IMR-90 (cell line): Measurements from ENCODE around the gene EED. TPM values are rescaled to one million over a fixed set of nuclear protein-coding genes. Genes with fewer than 3 reads are reported as not detected.

ENCODE experiments used
- ATAC-seq: fragments of 200-7000 bp; cut with Tn5 transposase; 2 replicates; pipeline ENCODE4 v1.9.1; 2020; ENCODE audit warnings: low read depth, mild to moderate bottlenecking, moderate library complexity
- BruUV-seq: library from RNA; stranded (reverse); fragments of 400-500 nt; replicated peaks from 2 replicates; lab custom pipeline; 2021; lab: Mats Ljungman, UMichigan
- CTCF ChIA-PET: fragments of 300-600 bp; formaldehyde crosslinking; extraction: SDS; loops from one replicate; lab custom pipeline; 2021; ENCODE audit warnings: antibody characterized with exemption; lab: Yijun Ruan, JAX
- POLR2A ChIA-PET: fragments of 300-600 bp; sonication (Branson Sonifier 250); formaldehyde crosslinking; loops from one replicate; lab custom pipeline; 2022; ENCODE audit warnings: antibody characterized with exemption; ENCODE audit not compliant: unreplicated experiment; lab: Charles Lee
- DNase-seq: peaks from one replicate; pipeline ENCODE4 v3.0.0; 2013
- H2AFZ ChIP-seq: replicated peaks from 2 replicates; pipeline ENCODE3; 2013; ENCODE audit warnings: low read length, mild to moderate bottlenecking; ENCODE audit not compliant: poor library complexity
- H2AK5ac ChIP-seq: 2 replicates; pipeline ENCODE4 v1.6.1; 2013; ENCODE audit warnings: low read depth, low read length, inconsistent platforms
- H2AK9ac ChIP-seq: replicated peaks from 2 replicates; pipeline ENCODE3; 2013; ENCODE audit warnings: mild to moderate bottlenecking, low read depth, low read length, moderate library complexity; ENCODE audit not compliant: poor library complexity
- H2BK120ac ChIP-seq: 2 replicates; pipeline ENCODE4 v1.6.1; 2013; ENCODE audit warnings: low read depth, low read length, inconsistent platforms
- H2BK15ac ChIP-seq: 3 replicates; pipeline ENCODE4 v1.6.1; 2013; ENCODE audit warnings: low read depth, low read length, inconsistent platforms
- H2BK20ac ChIP-seq: 2 replicates; pipeline ENCODE4 v1.6.1; 2013; ENCODE audit warnings: low read depth, mild to moderate bottlenecking, inconsistent platforms, low read length, moderate library complexity
- H2BK5ac ChIP-seq: 2 replicates; pipeline ENCODE4 v1.6.1; 2013; ENCODE audit warnings: mild to moderate bottlenecking, low read depth, low read length, inconsistent platforms; ENCODE audit not compliant: poor library complexity, severe bottlenecking
- H3K14ac ChIP-seq: replicated peaks from 2 replicates; pipeline ENCODE4 v1.6.1; 2013; ENCODE audit warnings: low read depth, low read length, inconsistent platforms
- H3K18ac ChIP-seq: 2 replicates; pipeline ENCODE4 v1.6.1; 2013; ENCODE audit warnings: low read depth, low read length, control low read depth
- H3K23ac ChIP-seq: 2 replicates; pipeline ENCODE4 v1.6.1; 2013; ENCODE audit warnings: low read depth, low read length, inconsistent platforms
- H3K27ac ChIP-seq: 2 replicates; pipeline ENCODE4 v1.5.1; 2013; ENCODE audit warnings: mild to moderate bottlenecking, control low read depth, low read length; ENCODE audit not compliant: insufficient read depth
- H3K27me3 ChIP-seq: 2 replicates; pipeline ENCODE4 v1.6.1; 2013; ENCODE audit warnings: low read length; ENCODE audit not compliant: control insufficient read depth, insufficient read depth
- H3K36me3 ChIP-seq: 2 replicates; pipeline ENCODE4 v1.6.1; 2013; ENCODE audit warnings: low read length, mixed read lengths; ENCODE audit not compliant: control insufficient read depth, insufficient read depth
- H3K4ac ChIP-seq: 2 replicates; pipeline ENCODE4 v1.6.1; 2013; ENCODE audit warnings: low read depth, low read length, inconsistent platforms
- H3K4me1 ChIP-seq: 2 replicates; pipeline ENCODE4 v1.6.1; 2013; ENCODE audit warnings: low read length, mixed read lengths; ENCODE audit not compliant: control insufficient read depth, insufficient read depth
- H3K4me2 ChIP-seq: 2 replicates; pipeline ENCODE4 v1.6.1; 2013; ENCODE audit warnings: low read depth, mild to moderate bottlenecking, control low read depth, low read length, moderate library complexity
- H3K4me3 ChIP-seq: 2 replicates; pipeline ENCODE4 v1.5.1; 2013; ENCODE audit warnings: low read depth, mild to moderate bottlenecking, control low read depth, low read length, moderate library complexity; ENCODE audit not compliant: insufficient read depth
- H3K56ac ChIP-seq: 2 replicates; pipeline ENCODE4 v1.6.1; 2013; ENCODE audit warnings: low read length, inconsistent platforms; ENCODE audit not compliant: insufficient read depth; ENCODE audit errors: extremely low read depth
- H3K79me1 ChIP-seq, 2 experiments: 2 replicates each; pipeline ENCODE4 v1.6.1; 2013; ENCODE audit warnings: low read length in 2 of 2, inconsistent platforms in 1 of 2, low read depth in 1 of 2
- H3K9ac ChIP-seq: 2 replicates; pipeline ENCODE4 v1.6.1; 2013; ENCODE audit warnings: low read depth, low read length, control low read depth
- H3K9me1 ChIP-seq: 2 replicates; pipeline ENCODE4 v1.6.1; 2013; ENCODE audit warnings: low read length, inconsistent platforms; ENCODE audit not compliant: insufficient read depth
- H3K9me3 ChIP-seq: 2 replicates; pipeline ENCODE4 v1.6.1; 2013; ENCODE audit warnings: low read length; ENCODE audit not compliant: control insufficient read depth, insufficient read depth
- H4K20me1 ChIP-seq: 2 replicates; pipeline ENCODE4 v1.6.1; 2013; ENCODE audit warnings: low read length, inconsistent platforms; ENCODE audit not compliant: insufficient read depth
- H4K5ac ChIP-seq: 2 replicates; pipeline ENCODE4 v1.6.1; 2013; ENCODE audit warnings: mild to moderate bottlenecking, low read depth, low read length, control low read depth
- H4K8ac ChIP-seq, 2 experiments: 2 replicates each; pipeline ENCODE4 v1.6.1; 2013; ENCODE audit warnings: low read depth in 2 of 2, low read length in 2 of 2, control low read depth in 1 of 2, inconsistent platforms in 1 of 2
- H4K91ac ChIP-seq: 2 replicates; pipeline ENCODE4 v1.6.1; 2013; ENCODE audit warnings: low read depth, low read length, inconsistent platforms; ENCODE audit not compliant: insufficient read depth
- BHLHE40 ChIP-seq: fragments of 150-350 bp; IDR thresholded peaks from 2 replicates; pipeline ENCODE4 v1.6.1; 2016; ENCODE audit warnings: mild to moderate bottlenecking, low read depth, low read length
- CEBPB ChIP-seq: IDR thresholded peaks from 2 replicates; pipeline ENCODE4 v1.6.1; 2012; ENCODE audit warnings: low read depth, low read length, improper control_type of control experiment
- CHD1 ChIP-seq: IDR thresholded peaks from 2 replicates; pipeline ENCODE4 v1.6.1; 2012; ENCODE audit warnings: low read depth, low read length, improper control_type of control experiment
- CTCF ChIP-seq: conservative IDR thresholded peaks from 2 replicates; pipeline ENCODE4 v1.5.1; 2012; ENCODE audit warnings: mild to moderate bottlenecking, low read depth, low read length, improper control_type of control experiment
- ELK1 ChIP-seq: fragments of 150-350 bp; IDR thresholded peaks from 2 replicates; pipeline ENCODE4 v1.6.1; 2016; ENCODE audit warnings: low read depth, mild to moderate bottlenecking, low read length, moderate library complexity, borderline replicate concordance
- FOS ChIP-seq: fragments of 150-350 bp; IDR thresholded peaks from 2 replicates; pipeline ENCODE4 v1.6.1; 2016; ENCODE audit warnings: low read depth, low read length
- MAFK ChIP-seq: IDR thresholded peaks from 2 replicates; pipeline ENCODE4 v1.6.1; 2012; ENCODE audit warnings: low read depth, low read length, improper control_type of control experiment
- MAZ ChIP-seq: IDR thresholded peaks from 2 replicates; pipeline ENCODE4 v1.6.1; 2012; ENCODE audit warnings: low read depth, mild to moderate bottlenecking, low read length, improper control_type of control experiment, moderate library complexity, borderline replicate concordance
- MXI1 ChIP-seq: IDR thresholded peaks from 2 replicates; pipeline ENCODE4 v1.6.1; 2012; ENCODE audit warnings: low read depth, mild to moderate bottlenecking, low read length, moderate library complexity, borderline replicate concordance
- NFE2L2 ChIP-seq: fragments of 150-350 bp; IDR thresholded peaks from 2 replicates; pipeline ENCODE4 v1.6.1; 2016; ENCODE audit warnings: low read depth, mild to moderate bottlenecking, low read length
- POLR2A ChIP-seq: IDR thresholded peaks from 2 replicates; pipeline ENCODE4 v1.6.1; 2012; ENCODE audit warnings: mild to moderate bottlenecking, low read depth, low read length
- RAD21 ChIP-seq: IDR thresholded peaks from 2 replicates; pipeline ENCODE4 v1.6.1; 2012; ENCODE audit warnings: low read length, improper control_type of control experiment
- RCOR1 ChIP-seq: IDR thresholded peaks from 2 replicates; pipeline ENCODE4 v1.6.1; 2012; ENCODE audit warnings: mild to moderate bottlenecking, low read length, improper control_type of control experiment; ENCODE audit not compliant: insufficient replicate concordance
- RFX5 ChIP-seq: IDR thresholded peaks from 2 replicates; pipeline ENCODE4 v1.8.0; 2012; ENCODE audit warnings: low read depth, mild to moderate bottlenecking, low read length, moderate library complexity
- SMC3 ChIP-seq: fragments of 150-350 bp; IDR thresholded peaks from 2 replicates; pipeline ENCODE4 v1.6.1; 2016; ENCODE audit warnings: low read depth, mild to moderate bottlenecking, antibody characterized with exemption, low read length, moderate library complexity
- USF2 ChIP-seq: fragments of 150-350 bp; IDR thresholded peaks from 2 replicates; pipeline ENCODE4 v1.6.1; 2017; ENCODE audit warnings: mild to moderate bottlenecking, antibody characterized with exemption, low read length, low read depth
- WGBS, 2 experiments: methylation state at CpG; one replicate each; pipeline versions ENCODE4 v1.1.5 to v1.1.7; 2013; ENCODE audit warnings: missing lambda C conversion rate in 2 of 2; ENCODE audit not compliant: insufficient read length in 1 of 2; ENCODE audit errors: extremely low coverage in 2 of 2; 5-methylcytosine and 5-hydroxymethylcytosine counted together
- dilution Hi-C: fragments of 300-500 bp; cut with HindIII; formaldehyde crosslinking; loops from one replicate; pipeline ENCODE4 v1.14.3; 2018; ENCODE audit warnings: low sequenced_read_pairs; ENCODE audit not compliant: unreplicated experiment
- in situ Hi-C: fragments of 300-500 bp; cut with MboI; formaldehyde crosslinking; loops from 3 replicates; pipeline ENCODE4 v1.14.3; 2019; ENCODE audit warnings: low sequenced_read_pairs, inconsistent platforms, mixed read lengths
- intact Hi-C: fragments of 100-400 bp; cut with micrococcal nuclease; formaldehyde crosslinking; loops from 2 replicates; pipeline ENCODE4 v1.10.0; 2022
- polyA plus RNA-seq, 3 experiments: library from polyadenylated mRNA; depleted of rRNA; stranded (reverse); fragments of >200 nt; gene quantifications; 2 replicates each; pipeline ENCODE4 v1.2.3, GENCODE V29; 2012; ENCODE audit warnings: low replicate concordance in 1 of 3
- total RNA-seq: library from RNA; depleted of rRNA; stranded (reverse); fragments of >200 nt; gene quantifications from 2 replicates; pipeline ENCODE4 v1.2.3, GENCODE V29; 2012

The EED gene
- total and polyA plus RNA-seq, 2 of the 4 experiments (the other 2 are of a cell fraction) = 11.1 to 11.5 TPM

- Histone ChIP-seq H4K20me1 (no peaks in the 10 kb centered on the region), H3K23ac (no peak overlapping the region), H3K27ac (no peak overlapping the region), H3K14ac (no peak overlapping the region), H3K4me2 (no peak overlapping the region), H3K36me3 (no peaks in the 10 kb centered on the region), H4K8ac (no peak overlapping the region), H2BK120ac (no peak overlapping the region), H3K79me1 (no peaks in the 10 kb centered on the region), H3K4ac (no peak overlapping the region), H2AK9ac (no peak overlapping the region), H3K9me1 (no peaks in the 10 kb centered on the region), H4K91ac (no peak overlapping the region), H3K27me3 (peaks cover 7% of the 10 kb centered on the region), H2AK5ac (no peak overlapping the region), H3K4me3 (no peak overlapping the region), H3K18ac (no peak overlapping the region), H2AFZ (no peak overlapping the region), H3K9me3 (no peaks in the 10 kb centered on the region), H2BK20ac (no peak overlapping the region), H4K5ac (no peak overlapping the region), H3K4me1 (no peaks in the 10 kb centered on the region), H2BK5ac (no peak overlapping the region), H2BK15ac (no peak overlapping the region), H3K56ac (no peak overlapping the region), H3K9ac (no peak overlapping the region)
- TF ChIP-seq POLR2A (no peak), RAD21 (no peak), CHD1 (no peak), MAFK (no peak), CTCF (no peak), CEBPB (no peak), MAZ (no peak), ELK1 (no peak), RCOR1 (no peak), NFE2L2 (no peak), RFX5 (no peak), SMC3 (no peak), MXI1 (no peak), BHLHE40 (no peak), FOS (no peak), USF2 (no peak)
- ChIA-PET POLR2A (no interaction called here), CTCF (no interaction called here)
- DNase-seq = no peak
- intact Hi-C loops (no loop called here), dilution Hi-C loops (no loop called here), in situ Hi-C loops (no loop called here)
- BruUV-seq = no TSS peak
- no peak for ATAC-seq
- no CpG with 5 or more reads among the region's 2 CpGs for WGBS, 2 experiments
Measured at GRCh38 chr11:86234831-86235461, 9.6 kb upstream of the EED start.
